Endothelial cell of umbilical vein (primary cell): ENCODE data around the gene PER3. TPM values are rescaled to one million over a fixed set of nuclear protein-coding genes. Genes with fewer than 3 reads are reported as not detected.

Source experiments
- BruUV-seq: library from RNA; stranded (reverse); fragments of 400-500 nt; replicated peaks from 2 replicates; lab custom pipeline; 2021; lab: Mats Ljungman, UMichigan
- CTCF ChIA-PET: fragments of 300-600, 350-600 bp; sonication (Branson Sonifier 250); formaldehyde crosslinking; loops from one replicate; lab custom pipeline; 2021; ENCODE audit warnings: antibody characterized with exemption, inconsistent platforms; lab: Charles Lee
- POLR2A ChIA-PET: fragments of 300-600, 350-600 bp; sonication (Branson Sonifier 250); formaldehyde crosslinking; loops from one replicate; lab custom pipeline; 2021; ENCODE audit warnings: antibody characterized with exemption, inconsistent platforms; lab: Charles Lee
- DNase-seq: peaks from one replicate; pipeline ENCODE4 v3.0.0-alpha.2; 2011; ENCODE audit warnings: low read depth, low spot score
- FAIRE-seq: peaks from 2 replicates; lab custom pipeline; 2011; peaks lifted over from hg19 to GRCh38; lab: Jason Lieb, UNC
- H2AFZ ChIP-seq: 2 replicates; pipeline ENCODE4 v1.6.0; 2012; ENCODE audit warnings: low read depth, low read length, control low read depth, inconsistent platforms
- H3K27ac ChIP-seq: 2 replicates; pipeline ENCODE4 v1.5.1; 2011; ENCODE audit warnings: low read depth, mild to moderate bottlenecking, control low read depth, low read length, moderate library complexity; ENCODE audit not compliant: insufficient read depth
- H3K27me3 ChIP-seq, 2 experiments: 2 replicates each; pipeline versions ENCODE4 v1.6.0 to v1.6.1; 2011; ENCODE audit warnings: low read length in 2 of 2, mixed read lengths in 1 of 2; ENCODE audit not compliant: control insufficient read depth in 2 of 2, insufficient read depth in 2 of 2
- H3K36me3 ChIP-seq, 2 experiments: 2 replicates in 1 of 2; 3 replicates in 1 of 2; pipeline ENCODE4 v1.5.1; 2011; ENCODE audit warnings: low read length in 2 of 2, mild to moderate bottlenecking in 1 of 2, moderate library complexity in 1 of 2; ENCODE audit not compliant: control insufficient read depth in 2 of 2, insufficient read depth in 2 of 2; ENCODE audit errors: extremely low read depth in 1 of 2
- H3K4me1 ChIP-seq: 3 replicates; pipeline ENCODE4 v1.5.1; 2011; ENCODE audit warnings: mild to moderate bottlenecking, low read length; ENCODE audit not compliant: control insufficient read depth, insufficient read depth; ENCODE audit errors: extremely low read depth
- H3K4me2 ChIP-seq: 2 replicates; pipeline ENCODE4 v1.6.1; 2011; ENCODE audit warnings: low read length, control low read depth, mixed read lengths; ENCODE audit not compliant: insufficient read depth
- H3K4me3 ChIP-seq, 3 experiments: fragments of 200-600 bp in 1 of 3; sonication (generic), shearing (Covaris generic) in 1 of 3; replicated peaks in 1 of 3; 2 replicates each; pipeline ENCODE4 v1.5.1; 2011 to 2016; ENCODE audit warnings: control low read depth in 3 of 3, low read length in 3 of 3, mild to moderate bottlenecking in 2 of 3, inconsistent platforms in 1 of 3, low read depth in 1 of 3, moderate library complexity in 1 of 3; ENCODE audit not compliant: insufficient read depth in 1 of 3
- H3K79me2 ChIP-seq: 2 replicates; pipeline ENCODE4 v1.6.0; 2012; ENCODE audit warnings: low read length, inconsistent platforms; ENCODE audit not compliant: control insufficient read depth, insufficient read depth
- H3K9ac ChIP-seq: replicated peaks from 2 replicates; pipeline ENCODE3; 2011; ENCODE audit warnings: low read length, control low read depth; ENCODE audit not compliant: insufficient read depth; ENCODE audit errors: extremely low read depth
- H3K9me1 ChIP-seq: replicated peaks from 3 replicates; pipeline ENCODE4 v1.6.0; 2011; ENCODE audit warnings: mild to moderate bottlenecking, low read length; ENCODE audit not compliant: control insufficient read depth, insufficient read depth; ENCODE audit errors: extremely low read depth
- H3K9me3 ChIP-seq: replicated peaks from 2 replicates; pipeline ENCODE4 v1.5.1; 2012; ENCODE audit warnings: low read length, inconsistent platforms; ENCODE audit not compliant: control insufficient read depth, insufficient read depth
- H4K20me1 ChIP-seq: replicated peaks from 2 replicates; pipeline ENCODE3; 2011; ENCODE audit warnings: mild to moderate bottlenecking, low read length; ENCODE audit not compliant: control insufficient read depth, insufficient read depth; ENCODE audit errors: extremely low read depth
- EZH2 ChIP-seq: IDR thresholded peaks from 2 replicates; pipeline ENCODE4 v1.6.1; 2012; ENCODE audit warnings: borderline replicate concordance, low read depth, mild to moderate bottlenecking, moderate library complexity, low read length, inconsistent platforms; ENCODE audit not compliant: severe bottlenecking
- FOS ChIP-seq: IDR thresholded peaks from 2 replicates; pipeline ENCODE4 v1.6.1; 2011; ENCODE audit warnings: mild to moderate bottlenecking, low read length, moderate library complexity, borderline replicate concordance; ENCODE audit not compliant: insufficient read depth
- GATA2 ChIP-seq: IDR thresholded peaks from 2 replicates; pipeline ENCODE4 v1.7.0; 2011; ENCODE audit warnings: low read depth, mild to moderate bottlenecking, moderate library complexity, mixed read lengths, low read length; ENCODE audit not compliant: insufficient read length, insufficient read depth
- JUN ChIP-seq: IDR thresholded peaks from 2 replicates; pipeline ENCODE4 v1.6.1; 2011; ENCODE audit warnings: borderline replicate concordance, low read depth; ENCODE audit not compliant: insufficient read length, insufficient read depth
- MAX ChIP-seq: IDR thresholded peaks from 2 replicates; pipeline ENCODE4 v1.6.1; 2011; ENCODE audit not compliant: insufficient read depth, insufficient read length
- MYC ChIP-seq: IDR thresholded peaks from one replicate; pipeline ENCODE4 v1.6.1; 2011; ENCODE audit warnings: mild to moderate bottlenecking, low read depth, low read length
- POLR2A ChIP-seq: IDR thresholded peaks from 2 replicates; pipeline ENCODE4 v1.6.1; 2012; ENCODE audit warnings: low read depth, mild to moderate bottlenecking, control low read depth, low read length
- POLR2AphosphoS5 ChIP-seq: IDR thresholded peaks from 2 replicates; pipeline ENCODE4 v1.6.1; 2012; ENCODE audit warnings: low read depth, mild to moderate bottlenecking, control low read depth, low read length, moderate library complexity; ENCODE audit not compliant: insufficient read depth
- dilution Hi-C: fragments of 300-500 bp; cut with MboI; formaldehyde crosslinking; loops from one replicate; pipeline ENCODE4 v1.15.0; 2019; ENCODE audit warnings: low sequenced_read_pairs; ENCODE audit not compliant: extremely low pct_ligation_motif_present
- intact Hi-C: fragments of 100-400 bp; cut with micrococcal nuclease; formaldehyde crosslinking; loops from one replicate; pipeline ENCODE4 v1.10.0; 2022
- polyA plus RNA-seq, 4 experiments: library from polyadenylated mRNA; depleted of rRNA in 3 of 4; stranded (reverse) in 3 of 4; unstranded in 1 of 4; fragments of >200 nt; gene quantifications; 2 replicates each; pipeline versions ENCODE4 v1.2.1 to v1.2.3, GENCODE V29; 2011 to 2012; ENCODE audit warnings: missing spikeins in 1 of 4
- total RNA-seq: library from RNA; stranded (reverse); gene quantifications from 2 replicates; pipeline ENCODE4 v1.2.3, GENCODE V29; 2021
- TF ChIP-seq, protein P1 (sequence below), 2 donors: IDR thresholded peaks; 1 replicate in 1 of 2; 2 replicates in 1 of 2; pipeline ENCODE4 v1.5.1; 2011; ENCODE audit warnings: low read length in 2 of 2, mild to moderate bottlenecking in 2 of 2, moderate library complexity in 2 of 2, control low read depth in 1 of 2, inconsistent platforms in 1 of 2, low read depth in 1 of 2; ENCODE audit not compliant: insufficient read depth in 1 of 2; ENCODE audit errors: extremely low read depth in 1 of 2

The PER3 gene
- total and polyA plus RNA-seq, 2 donors (not counting 3 experiments of a cell fraction or from before 2014, with no cell fraction given), result 2.5 to 2.6 TPM

DNA sequence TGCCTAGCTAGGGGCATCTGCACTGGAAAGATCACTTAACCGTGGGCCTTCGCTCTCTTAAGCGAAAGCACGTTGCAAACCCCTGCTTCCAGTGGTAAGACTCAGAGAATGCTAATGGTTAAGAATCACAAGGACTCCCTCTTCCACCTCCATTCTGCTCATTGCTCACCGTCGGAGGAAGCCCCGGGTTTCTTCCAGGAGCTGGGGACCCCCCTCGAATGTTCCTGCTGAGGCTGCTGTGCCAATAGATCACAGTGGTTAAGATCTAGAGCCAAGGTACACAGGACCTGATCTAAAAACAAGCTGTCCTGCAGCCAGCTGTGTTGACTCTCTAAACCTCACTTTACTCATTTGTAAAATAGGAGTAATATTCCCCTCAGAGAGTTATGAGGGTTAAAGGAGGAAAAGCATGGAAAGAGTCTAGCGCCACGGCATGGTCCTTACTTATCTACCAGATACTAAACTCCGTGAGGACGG, 12.2 kb upstream of the PER3 start:
- dilution Hi-C loops, result no loop called here
- BruUV-seq, result no TSS peak
- H4K20me1 ChIP-seq, result peaks cover 2% of the 10 kb centered on the region
- H3K4me2 ChIP-seq, result peak overlapping the region; percentile 92
- no peak for TF ChIP-seq JUN
- no peak for TF ChIP-seq MAX
- TF ChIP-seq, protein P1, sequence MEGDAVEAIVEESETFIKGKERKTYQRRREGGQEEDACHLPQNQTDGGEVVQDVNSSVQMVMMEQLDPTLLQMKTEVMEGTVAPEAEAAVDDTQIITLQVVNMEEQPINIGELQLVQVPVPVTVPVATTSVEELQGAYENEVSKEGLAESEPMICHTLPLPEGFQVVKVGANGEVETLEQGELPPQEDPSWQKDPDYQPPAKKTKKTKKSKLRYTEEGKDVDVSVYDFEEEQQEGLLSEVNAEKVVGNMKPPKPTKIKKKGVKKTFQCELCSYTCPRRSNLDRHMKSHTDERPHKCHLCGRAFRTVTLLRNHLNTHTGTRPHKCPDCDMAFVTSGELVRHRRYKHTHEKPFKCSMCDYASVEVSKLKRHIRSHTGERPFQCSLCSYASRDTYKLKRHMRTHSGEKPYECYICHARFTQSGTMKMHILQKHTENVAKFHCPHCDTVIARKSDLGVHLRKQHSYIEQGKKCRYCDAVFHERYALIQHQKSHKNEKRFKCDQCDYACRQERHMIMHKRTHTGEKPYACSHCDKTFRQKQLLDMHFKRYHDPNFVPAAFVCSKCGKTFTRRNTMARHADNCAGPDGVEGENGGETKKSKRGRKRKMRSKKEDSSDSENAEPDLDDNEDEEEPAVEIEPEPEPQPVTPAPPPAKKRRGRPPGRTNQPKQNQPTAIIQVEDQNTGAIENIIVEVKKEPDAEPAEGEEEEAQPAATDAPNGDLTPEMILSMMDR (IDR thresholded peaks at IDR 0.05; ENCODE audit: extremely low read depth in 1 of 2, insufficient read depth in 1 of 2, low read depth in 1 of 2, low read length in 2 of 2), result no peak
- no peak for TF ChIP-seq POLR2AphosphoS5
- no peak for TF ChIP-seq POLR2A
- no peak for TF ChIP-seq EZH2
- TF ChIP-seq GATA2, result no peak
- no peak for TF ChIP-seq FOS
- no peak for TF ChIP-seq MYC
- peak overlapping the region; percentile 92 for H3K9ac ChIP-seq
- POLR2A ChIA-PET, result no interaction called here
- H3K36me3 ChIP-seq, result peaks cover 0 to 2% of the 10 kb centered on the region in 2 experiments
- H3K79me2 ChIP-seq, result peaks cover 38% of the 10 kb centered on the region
- H3K27me3 ChIP-seq, result no peaks in the 10 kb centered on the region
- H3K9me1 ChIP-seq, result no peaks in the 10 kb centered on the region
- peaks cover 12% of the 10 kb centered on the region for H3K4me1 ChIP-seq
- peak overlapping the region; percentile 86 to 99 (median 96) for H3K4me3 ChIP-seq
- DNase-seq (no peak), FAIRE-seq (no peak)
- H3K27ac ChIP-seq, result peak overlapping the region; percentile 74
- intact Hi-C loops, result loop anchor here (1.0 to 10.0 kb wide), 3 partner anchors 11 to 987 kb away; partner anchors contain the start of gene CAMTA1
- CTCF ChIA-PET, result interaction anchor here (0.7 to 1.8 kb wide), 6 partner anchors 16 to 104 kb away, joined by 3 to 7 read pairs (median 3); no protein-coding TSS in a partner anchor
- no peaks in the 10 kb centered on the region for H3K9me3 ChIP-seq
- peak overlapping the region; percentile 87 for H2AFZ ChIP-seq
